ENCODE data around the gene ATP1B2.
A peak's percentile ranks its signal among the peaks of the same experiment; 100 is the strongest.

The ATP1B2 gene

GRCh38 chr17:7686222-7687071 lies 35.7 kb downstream of the ATP1B2 start:
- Histone ChIP-seq H3K4me3 (ENCODE audit: extremely low read depth, insufficient read depth, low read length, poor library complexity, severe bottlenecking) (peak overlapping the region; percentile 99), H3K9me3 (ENCODE audit: control insufficient read depth, low read length) (no peaks in the 10 kb centered on the region), H3K27ac (ENCODE audit: low read depth, low read length, severe bottlenecking) (peak overlapping the region; percentile 99), H3K4me1 (ENCODE audit: control insufficient read depth, insufficient read depth, low read length, poor library complexity, severe bottlenecking) (peaks cover 10% of the 10 kb centered on the region), H3K36me3 (ENCODE audit: control insufficient read depth, insufficient read depth, low read length) (peaks cover 20% of the 10 kb centered on the region)
- WGBS, 2 experiments (ENCODE audit: insufficient coverage in 2 of 2) = 0% methylated on average over 18 to 23 of the region's 30 CpGs

- Histone ChIP-seq H3K36me3 (ENCODE audit: control insufficient read depth, insufficient read depth, low read length) (peaks cover 26% of the 10 kb centered on the region), H3K27ac (ENCODE audit: low read depth, low read length, severe bottlenecking) (peak within 1 kb of the TSS; percentile 99), H3K9me3 (ENCODE audit: control insufficient read depth, low read length) (no peaks in the 10 kb centered on the region), H3K4me3 (ENCODE audit: extremely low read depth, insufficient read depth, low read length, poor library complexity, severe bottlenecking) (peak within 1 kb of the TSS; percentile 99), H3K4me1 (ENCODE audit: control insufficient read depth, insufficient read depth, low read length, poor library complexity, severe bottlenecking) (peaks cover 10% of the 10 kb centered on the region)
- WGBS, 2 experiments (ENCODE audit: insufficient coverage in 2 of 2) = 0% methylated on average over 25 to 27 of the region's 30 CpGs
These were observed 36.6 kb downstream of the ATP1B2 start, which contains the start of gene TP53 for GRCh38 chr17:7687072-7687907. Gene TP53 (minus strand): TSS chr17:7687490. CDS start chr17:7676594, 10,896 bp downstream.

- peak within 1 kb of the TSS; percentile 99 for H3K27ac ChIP-seq (ENCODE audit: low read depth, low read length, severe bottlenecking)
- WGBS, 2 experiments (ENCODE audit: insufficient coverage in 2 of 2) = 0 to 1% methylated on average over 38 to 49 of the region's 51 CpGs
- H3K4me3 ChIP-seq (ENCODE audit: extremely low read depth, insufficient read depth, low read length, poor library complexity, severe bottlenecking) = peak within 1 kb of the TSS; percentile 99
- H3K36me3 ChIP-seq (ENCODE audit: control insufficient read depth, insufficient read depth, low read length) = peaks cover 30% of the 10 kb centered on the region
- H3K4me1 ChIP-seq (ENCODE audit: control insufficient read depth, insufficient read depth, low read length, poor library complexity, severe bottlenecking) = peaks cover 10% of the 10 kb centered on the region
- no peaks in the 10 kb centered on the region for H3K9me3 ChIP-seq (ENCODE audit: control insufficient read depth, low read length)
These were observed 37.4 kb downstream of the ATP1B2 start, which contains the start of gene WRAP53 for GRCh38 chr17:7687908-7688807. Gene WRAP53 (plus strand): TSS chr17:7688477. CDS start chr17:7688649, 172 bp downstream.

GRCh38 chr17:7688808-7689316 lies 38.1 kb downstream of the ATP1B2 start:
- Histone ChIP-seq H3K36me3 (ENCODE audit: control insufficient read depth, insufficient read depth, low read length) (peaks cover 32% of the 10 kb centered on the region), H3K4me1 (ENCODE audit: control insufficient read depth, insufficient read depth, low read length, poor library complexity, severe bottlenecking) (peaks cover 10% of the 10 kb centered on the region), H3K4me3 (ENCODE audit: extremely low read depth, insufficient read depth, low read length, poor library complexity, severe bottlenecking) (peak overlapping the region; percentile 99), H3K9me3 (ENCODE audit: control insufficient read depth, low read length) (no peaks in the 10 kb centered on the region), H3K27ac (ENCODE audit: low read depth, low read length, severe bottlenecking) (peak overlapping the region; percentile 71)
- 10 to 22% methylated on average over 8 to 12 of the region's 13 CpGs for WGBS, 2 experiments (ENCODE audit: insufficient coverage in 2 of 2)

- no peaks in the 10 kb centered on the region for H3K4me1 ChIP-seq (ENCODE audit: control insufficient read depth, insufficient read depth, low read length, poor library complexity, severe bottlenecking)
- H3K9me3 ChIP-seq (ENCODE audit: control insufficient read depth, low read length) = no peaks in the 10 kb centered on the region
- peaks cover 34% of the 10 kb centered on the region for H3K36me3 ChIP-seq (ENCODE audit: control insufficient read depth, insufficient read depth, low read length)
- WGBS, 2 experiments (ENCODE audit: insufficient coverage in 2 of 2) = 94 to 98% methylated on average over 8 to 10 of the region's 10 CpGs
- H3K4me3 ChIP-seq (ENCODE audit: extremely low read depth, insufficient read depth, low read length, poor library complexity, severe bottlenecking) = no peak overlapping the region
- H3K27ac ChIP-seq (ENCODE audit: low read depth, low read length, severe bottlenecking) = no peak overlapping the region
These were observed 44.9 kb downstream of the ATP1B2 start for GRCh38 chr17:7695586-7695985.

- 86 to 100% methylated on average over 2 of the region's 4 CpGs for WGBS, 2 experiments (ENCODE audit: insufficient coverage in 2 of 2)
- no peaks in the 10 kb centered on the region for H3K9me3 ChIP-seq (ENCODE audit: control insufficient read depth, low read length)
- peaks cover 29% of the 10 kb centered on the region for H3K36me3 ChIP-seq (ENCODE audit: control insufficient read depth, insufficient read depth, low read length)
- no peak overlapping the region for H3K27ac ChIP-seq (ENCODE audit: low read depth, low read length, severe bottlenecking)
- H3K4me1 ChIP-seq (ENCODE audit: control insufficient read depth, insufficient read depth, low read length, poor library complexity, severe bottlenecking) = no peaks in the 10 kb centered on the region
- no peak overlapping the region for H3K4me3 ChIP-seq (ENCODE audit: extremely low read depth, insufficient read depth, low read length, poor library complexity, severe bottlenecking)
These were observed 47.3 kb downstream of the ATP1B2 start for GRCh38 chr17:7697828-7698588.

GRCh38 chr17:7700510-7700909 lies 49.8 kb downstream of the ATP1B2 start:
- Histone ChIP-seq H3K9me3 (ENCODE audit: control insufficient read depth, low read length) (no peaks in the 10 kb centered on the region), H3K36me3 (ENCODE audit: control insufficient read depth, insufficient read depth, low read length) (peaks cover 18% of the 10 kb centered on the region), H3K4me1 (ENCODE audit: control insufficient read depth, insufficient read depth, low read length, poor library complexity, severe bottlenecking) (peaks cover 15% of the 10 kb centered on the region), H3K4me3 (ENCODE audit: extremely low read depth, insufficient read depth, low read length, poor library complexity, severe bottlenecking) (no peak overlapping the region), H3K27ac (ENCODE audit: low read depth, low read length, severe bottlenecking) (no peak overlapping the region)
- WGBS, 2 experiments (ENCODE audit: insufficient coverage in 2 of 2) = 95 to 98% methylated on average over 5 of the region's 7 CpGs

GRCh38 chr17:7701681-7702080 lies 51.0 kb downstream of the ATP1B2 start:
- no peak overlapping the region for H3K4me3 ChIP-seq (ENCODE audit: extremely low read depth, insufficient read depth, low read length, poor library complexity, severe bottlenecking)
- no peaks in the 10 kb centered on the region for H3K9me3 ChIP-seq (ENCODE audit: control insufficient read depth, low read length)
- H3K27ac ChIP-seq (ENCODE audit: low read depth, low read length, severe bottlenecking) = no peak overlapping the region
- 96 to 99% methylated on average over 11 to 13 of the region's 14 CpGs for WGBS, 2 experiments (ENCODE audit: insufficient coverage in 2 of 2)
- H3K36me3 ChIP-seq (ENCODE audit: control insufficient read depth, insufficient read depth, low read length) = peaks cover 14% of the 10 kb centered on the region
- H3K4me1 ChIP-seq (ENCODE audit: control insufficient read depth, insufficient read depth, low read length, poor library complexity, severe bottlenecking) = peaks cover 23% of the 10 kb centered on the region

- H3K4me1 ChIP-seq (ENCODE audit: control insufficient read depth, insufficient read depth, low read length, poor library complexity, severe bottlenecking) = peaks cover 23% of the 10 kb centered on the region
- no peaks in the 10 kb centered on the region for H3K9me3 ChIP-seq (ENCODE audit: control insufficient read depth, low read length)
- H3K27ac ChIP-seq (ENCODE audit: low read depth, low read length, severe bottlenecking) = no peak overlapping the region
- peaks cover 12% of the 10 kb centered on the region for H3K36me3 ChIP-seq (ENCODE audit: control insufficient read depth, insufficient read depth, low read length)
- 91 to 93% methylated on average over 12 of the region's 13 CpGs for WGBS, 2 experiments (ENCODE audit: insufficient coverage in 2 of 2)
- no peak overlapping the region for H3K4me3 ChIP-seq (ENCODE audit: extremely low read depth, insufficient read depth, low read length, poor library complexity, severe bottlenecking)
These were observed 52.0 kb downstream of the ATP1B2 start for GRCh38 chr17:7702776-7703175.
